ENCODE measurements around the gene VIT.
"Not testable (repeated sequence)": the region's sequence is repeated elsewhere in the genome, so short reads cannot be mapped to it uniquely, and the experiment has no call there.

Gene VIT

DNA sequence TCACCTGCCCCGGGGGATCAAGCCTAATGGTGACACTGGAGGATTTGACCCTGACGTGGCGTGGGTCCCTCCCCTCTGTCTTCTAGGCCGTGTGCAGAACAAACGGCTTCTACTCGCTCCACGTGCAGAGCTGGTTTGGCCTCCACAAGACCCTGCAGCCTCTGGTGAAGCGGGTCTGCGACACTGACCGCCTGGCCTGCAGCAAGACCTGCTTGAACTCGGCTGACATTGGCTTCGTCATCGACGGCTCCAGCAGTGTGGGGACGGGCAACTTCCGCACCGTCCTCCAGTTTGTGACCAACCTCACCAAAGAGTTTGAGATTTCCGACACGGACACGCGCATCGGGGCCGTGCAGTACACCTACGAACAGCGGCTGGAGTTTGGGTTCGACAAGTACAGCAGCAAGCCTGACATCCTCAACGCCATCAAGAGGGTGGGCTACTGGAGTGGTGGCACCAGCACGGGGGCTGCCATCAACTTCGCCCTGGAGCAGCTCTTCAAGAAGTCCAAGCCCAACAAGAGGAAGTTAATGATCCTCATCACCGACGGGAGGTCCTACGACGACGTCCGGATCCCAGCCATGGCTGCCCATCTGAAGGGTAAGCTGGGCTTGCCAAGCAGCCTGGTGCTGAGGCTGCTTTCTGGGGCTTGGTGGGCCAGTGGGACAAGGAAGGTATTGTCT is 112.0 kb downstream of the VIT start:
- no peak for DNase-seq

DNA sequence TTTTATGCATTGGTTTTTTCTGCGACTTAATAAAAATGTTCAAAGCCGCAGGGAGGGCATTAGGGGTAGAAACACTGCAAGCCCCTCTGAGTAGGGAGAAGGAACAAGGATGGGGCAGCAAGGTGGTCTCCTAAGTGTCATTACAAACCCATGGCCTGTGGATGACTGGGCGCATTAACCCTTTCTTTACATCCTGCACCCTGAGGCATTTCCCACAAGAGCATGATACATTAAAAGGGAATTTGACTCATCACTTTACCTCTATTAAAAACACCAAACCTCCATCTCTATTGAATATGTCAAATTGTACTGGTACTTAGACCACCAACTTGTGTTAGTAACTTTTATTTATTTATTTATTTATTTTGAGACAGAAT is 112.5 kb downstream of the VIT start:
- no peak for DNase-seq

DNA sequence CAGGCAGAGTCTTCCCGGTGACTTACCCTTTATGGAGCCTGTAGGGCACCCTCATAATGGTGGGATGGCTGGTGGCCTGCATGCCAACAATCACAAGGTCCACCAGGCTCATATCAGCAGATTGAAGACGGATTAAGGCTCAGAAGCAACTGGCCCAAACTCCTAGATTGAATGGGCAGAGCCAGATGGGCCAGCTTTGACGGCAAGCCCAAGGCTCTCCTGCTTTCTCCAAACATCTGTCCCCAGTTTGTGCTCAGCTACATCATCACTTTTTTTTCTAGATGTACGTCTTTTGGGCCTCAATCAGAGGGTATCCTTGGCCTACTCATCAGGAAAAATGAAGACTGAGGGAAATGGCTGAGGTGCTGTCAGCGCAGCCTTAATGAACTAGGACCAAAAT is 114.6 kb downstream of the VIT start:
- DNase-seq = no peak

DNA sequence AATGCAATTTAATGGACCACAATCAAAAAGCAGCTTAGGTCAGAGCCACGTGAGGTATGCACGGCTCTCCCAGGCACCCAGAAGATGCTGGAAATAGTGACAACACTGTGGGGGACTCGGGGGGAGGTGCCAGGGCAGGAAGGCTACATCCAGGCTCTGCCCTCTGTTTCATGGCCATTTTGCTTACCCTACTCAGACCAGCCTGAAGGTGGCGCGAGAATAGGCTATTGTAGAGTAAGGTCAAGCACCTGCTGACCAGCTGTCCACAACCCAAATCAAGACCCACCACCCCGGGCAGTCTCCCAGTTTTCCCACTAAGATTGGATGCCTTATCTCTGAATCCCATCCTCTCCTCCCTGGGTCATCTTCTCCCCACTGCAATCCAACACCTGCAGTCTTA is 115.7 kb downstream of the VIT start:
- no peak for DNase-seq

DNA sequence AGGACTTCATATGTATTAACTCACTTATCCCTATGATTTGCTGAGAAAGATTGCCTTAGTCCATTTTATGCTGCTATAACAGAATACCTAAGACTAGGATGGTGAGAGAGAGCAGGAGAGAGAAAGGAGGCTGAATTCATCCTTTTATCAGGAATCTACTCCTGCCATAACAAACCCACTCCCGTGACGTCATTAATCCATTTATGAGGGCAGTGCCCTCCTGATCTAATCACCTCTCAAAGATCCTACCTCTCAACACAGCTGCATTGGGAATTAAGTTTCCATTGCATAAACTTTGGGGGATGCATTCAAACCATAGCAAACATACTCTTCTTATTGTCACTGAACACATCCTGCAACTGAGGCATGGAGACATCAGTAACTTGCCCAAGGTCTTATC is 122.0 kb downstream of the VIT start:
- DNase-seq = no peak

DNA sequence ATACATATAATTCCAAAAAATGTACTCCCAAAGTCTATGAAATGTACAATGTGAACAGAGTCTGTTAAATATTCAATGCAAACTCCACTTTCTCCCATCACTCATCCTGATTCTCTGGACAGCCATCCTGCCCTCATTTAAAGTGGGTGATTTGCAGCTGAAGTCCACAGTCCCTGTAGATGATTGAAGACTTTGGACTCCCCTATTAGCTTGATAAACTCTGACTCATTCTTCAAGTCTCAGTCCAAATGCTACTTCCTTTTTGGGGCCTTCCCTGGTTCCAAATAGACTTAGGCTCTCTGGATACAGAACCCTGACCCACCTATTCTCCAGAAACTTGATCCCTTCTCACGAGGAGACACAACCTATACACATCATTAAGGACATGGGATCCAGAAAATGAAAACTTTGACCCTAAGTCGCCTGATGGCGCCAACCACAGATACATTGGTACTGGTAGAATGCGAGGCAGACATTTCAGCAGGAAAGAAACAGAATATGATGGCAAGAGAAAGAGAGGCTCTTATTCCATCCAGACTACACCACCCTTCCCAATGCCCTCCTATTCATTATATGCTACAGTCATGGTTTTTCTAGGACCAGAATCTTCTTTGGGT is 122.7 kb downstream of the VIT start:
- no peak for DNase-seq

DNA sequence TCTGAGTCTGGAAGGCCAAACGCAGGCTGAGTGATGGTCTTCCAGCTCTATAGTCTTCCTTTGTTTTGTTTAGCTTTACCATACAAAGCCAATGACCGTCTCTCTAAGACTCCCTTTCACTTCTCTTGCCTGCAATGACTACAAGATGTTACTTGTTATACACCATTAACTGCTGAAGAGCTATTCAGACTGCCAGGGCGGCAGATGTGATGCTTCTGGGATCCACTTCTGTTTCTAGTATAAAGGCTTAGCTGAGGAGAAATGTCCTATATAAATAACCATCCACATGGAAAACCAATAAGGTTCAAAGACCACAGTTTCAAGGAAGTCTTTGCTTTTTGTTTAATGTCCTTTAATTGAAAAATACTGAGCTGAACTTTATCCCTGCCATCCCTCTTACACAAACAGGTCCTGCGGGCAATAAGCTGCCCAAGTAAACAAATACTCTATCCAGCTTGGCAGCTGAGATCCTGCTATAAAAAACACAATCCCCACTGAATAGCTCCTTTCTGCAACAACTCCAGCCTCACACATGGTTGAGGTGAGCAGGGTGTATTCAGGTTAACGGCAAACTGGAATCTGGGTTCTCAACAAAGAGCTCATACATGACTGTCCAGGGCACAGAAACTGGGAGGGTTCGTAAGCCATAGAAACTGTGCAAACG is 124.6 kb downstream of the VIT start:
- no peak for DNase-seq

DNA sequence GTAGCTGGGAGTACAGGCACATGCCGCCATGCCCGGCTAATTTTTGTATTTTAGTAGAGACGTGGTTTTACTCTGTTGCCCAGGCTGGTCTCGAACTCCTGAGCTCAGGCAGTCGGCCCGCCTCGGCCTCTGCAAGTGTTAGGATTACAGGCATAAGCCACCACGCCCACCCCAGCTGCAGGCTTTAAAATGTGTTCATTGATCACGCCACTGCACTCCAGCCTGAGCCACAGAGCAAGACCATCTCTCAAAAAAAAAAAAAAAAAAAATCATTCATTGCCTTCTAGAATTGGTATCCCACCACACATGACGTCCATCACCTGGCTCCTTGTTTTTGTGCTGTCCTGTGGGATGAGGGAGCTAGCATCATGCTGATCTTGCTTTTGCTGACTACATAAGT is 127.4 kb downstream of the VIT start:
- DNase-seq = no peak

DNA sequence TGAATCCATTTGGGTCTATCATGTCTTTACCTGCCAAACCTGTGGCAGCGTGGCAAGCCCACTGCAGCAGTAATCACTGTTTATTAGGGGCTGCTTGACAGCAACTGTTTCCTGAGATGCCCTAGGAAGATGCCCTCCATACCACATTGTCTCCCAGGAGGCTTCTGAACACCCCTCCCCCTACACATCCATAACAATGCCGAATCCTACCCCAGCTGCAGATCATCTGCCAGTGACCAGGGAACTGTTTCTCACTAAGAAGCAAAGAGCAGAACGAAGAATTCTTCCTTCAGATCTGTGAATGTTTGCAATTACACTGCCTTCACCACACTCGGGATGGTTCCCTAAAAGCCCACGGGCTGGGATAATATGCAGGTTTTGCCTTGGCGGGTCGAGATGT is 127.8 kb downstream of the VIT start:
- no peak for DNase-seq

DNA sequence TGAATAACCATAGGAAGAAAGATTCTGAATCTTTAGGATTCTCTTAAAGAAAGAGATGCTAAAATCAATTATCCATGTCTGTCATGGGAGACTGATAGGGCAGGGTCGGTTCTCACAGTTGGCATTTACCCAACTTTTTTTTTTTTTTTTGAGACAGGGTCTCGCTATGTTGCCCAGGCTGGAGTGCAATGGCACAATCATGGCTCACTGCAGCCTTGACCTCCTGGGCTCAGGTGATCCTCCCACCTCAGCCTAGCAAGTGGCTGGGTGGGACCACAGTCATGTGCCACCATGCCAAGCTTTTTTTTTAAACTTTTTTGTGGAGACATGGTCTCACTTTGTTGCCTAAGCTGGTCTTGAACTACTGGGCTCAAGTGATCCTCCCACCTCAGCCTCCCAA is 128.2 kb downstream of the VIT start:
- DNase-seq = not testable (repeated sequence)

DNA sequence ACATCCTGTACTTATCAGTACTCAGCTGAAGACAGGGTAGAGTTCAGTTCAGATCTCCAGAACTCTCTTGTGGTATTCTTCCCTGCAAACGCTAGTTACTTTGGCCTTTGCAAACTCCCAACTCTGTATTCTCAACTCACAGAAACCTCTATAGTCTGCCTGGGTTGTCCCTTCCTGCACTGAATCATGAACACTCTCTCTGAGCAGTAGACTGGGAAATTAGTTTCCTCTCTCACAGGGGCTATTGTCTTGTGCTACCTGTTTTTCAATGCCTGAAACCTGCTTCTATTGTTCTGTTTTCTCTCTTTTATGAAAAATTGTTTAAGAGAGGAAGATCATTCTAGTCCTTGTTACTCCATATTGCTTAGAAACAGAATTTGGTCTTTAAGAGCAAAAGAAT is 134.7 kb downstream of the VIT start:
- no peak for DNase-seq

DNA sequence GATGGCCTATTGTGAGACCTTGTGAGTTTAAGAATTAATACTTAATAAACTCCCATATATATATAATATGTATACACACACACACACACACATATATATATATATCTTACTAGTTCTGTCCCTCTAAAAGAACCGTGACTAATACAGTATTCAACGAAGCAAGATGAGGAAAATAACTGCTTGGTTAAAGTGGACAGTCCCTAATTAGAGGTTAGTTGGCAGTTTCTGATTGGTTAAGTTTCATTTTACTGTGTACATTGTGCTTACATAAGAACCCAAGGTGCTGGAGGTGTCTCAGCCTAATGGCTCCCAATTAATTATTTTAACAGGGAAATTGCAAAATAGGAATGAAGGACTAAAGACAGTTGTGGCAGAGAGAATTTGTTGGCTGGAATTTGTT is 137.7 kb downstream of the VIT start:
- no peak for DNase-seq

DNA sequence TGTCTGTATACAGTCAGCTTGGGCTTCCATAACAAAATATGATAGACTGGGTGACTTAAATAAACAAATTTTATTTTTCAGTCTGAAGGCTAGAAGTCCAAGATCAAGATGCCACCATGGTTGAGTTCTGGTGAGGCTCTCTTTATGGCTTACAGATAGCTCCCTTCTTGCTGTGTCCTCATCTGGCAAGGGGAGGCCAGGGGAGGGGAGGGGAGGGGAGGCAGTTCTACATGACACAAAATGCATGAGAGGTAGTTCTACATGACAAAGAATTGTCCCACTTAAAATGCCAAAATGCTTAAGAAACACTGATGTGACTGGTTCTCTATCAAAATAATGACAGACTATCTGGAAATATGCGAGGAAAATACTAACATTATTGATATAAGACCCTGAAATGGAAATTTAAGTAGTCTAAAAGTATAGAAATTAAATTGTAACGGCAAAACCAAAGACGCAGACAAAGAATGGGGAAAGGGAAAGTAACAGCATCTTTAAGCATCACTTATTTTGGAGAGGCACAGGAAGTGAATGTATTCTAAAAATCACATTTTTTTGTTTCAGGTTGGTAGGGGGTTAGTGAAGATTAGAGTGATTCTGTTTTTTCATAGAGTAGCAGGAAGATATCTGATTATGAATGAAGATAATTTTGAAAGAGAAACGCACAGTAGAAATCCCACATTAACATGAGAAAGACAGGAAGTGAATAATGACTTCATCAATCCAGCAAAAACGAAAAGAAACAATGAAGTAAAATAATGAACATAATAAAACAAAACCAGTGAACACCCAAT is 138.4 kb downstream of the VIT start:
- DNase-seq = no peak

DNA sequence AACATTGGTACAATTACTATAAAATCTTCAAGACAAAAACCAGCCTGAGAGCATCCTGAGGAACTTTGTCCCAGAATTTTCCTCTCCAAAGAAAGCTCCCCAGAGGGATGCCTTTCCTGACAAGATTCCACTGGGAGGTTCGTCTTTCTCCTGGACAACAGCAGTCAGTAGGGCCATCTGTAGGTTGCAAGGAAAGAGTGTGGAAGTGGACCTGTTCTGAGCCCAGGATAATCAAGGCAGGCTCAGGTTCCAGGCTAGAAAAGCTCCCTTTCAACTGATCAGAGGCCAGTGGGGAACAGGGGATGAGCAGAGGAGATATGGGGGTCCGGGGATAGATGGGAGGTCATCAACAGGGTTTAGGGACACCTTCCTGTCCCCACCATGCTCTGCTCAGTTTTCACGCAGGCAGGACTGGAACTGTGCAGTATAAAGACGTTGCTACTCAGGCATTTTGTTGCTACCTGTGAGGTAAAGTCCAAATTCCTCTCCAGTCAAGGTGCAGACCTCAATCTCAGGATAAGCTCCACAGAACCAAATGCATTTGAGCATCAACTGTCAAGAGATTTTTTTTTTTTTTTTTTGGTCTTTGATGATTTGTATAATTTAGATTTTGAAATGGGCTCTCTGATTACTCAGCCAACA is 143.6 kb downstream of the VIT start:
- no peak for DNase-seq

DNA sequence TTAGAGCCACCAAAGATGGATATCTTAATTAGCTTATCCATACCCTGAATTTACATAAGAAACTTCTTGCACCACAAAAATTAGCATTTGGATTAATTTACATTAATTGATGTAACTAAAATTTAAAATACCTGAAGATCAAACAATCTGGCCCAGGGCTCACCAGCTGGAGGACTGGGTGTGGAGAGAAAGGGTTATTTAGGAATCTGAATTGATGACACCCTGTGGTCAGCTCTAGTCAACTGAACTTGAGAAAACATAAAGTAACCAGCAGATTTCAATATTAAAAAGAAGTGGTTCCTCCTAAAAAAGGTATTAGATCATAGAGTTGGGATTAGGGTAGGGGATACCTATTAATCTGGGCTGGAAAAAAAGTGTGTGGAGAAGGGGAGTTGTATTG is 147.3 kb downstream of the VIT start:
- no peak for DNase-seq

DNA sequence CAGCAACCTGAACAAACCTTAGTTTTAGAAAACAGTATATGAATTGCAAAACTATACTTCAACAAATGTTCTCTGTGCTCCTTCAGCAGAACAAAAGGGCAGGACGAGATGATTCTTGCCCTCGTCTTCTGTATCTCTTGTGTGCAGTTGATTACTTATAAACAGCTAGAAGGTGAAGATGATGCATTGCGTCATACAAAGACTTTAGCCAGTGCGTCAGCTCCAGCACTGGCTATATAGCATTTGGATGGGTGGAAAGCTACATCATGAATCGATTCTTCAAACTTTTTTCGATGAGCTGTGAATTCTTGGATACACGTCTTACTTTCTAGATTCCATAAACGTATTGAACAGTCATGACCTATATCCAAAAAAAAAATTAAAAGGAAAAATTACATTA is 152.8 kb downstream of the VIT start:
- DNase-seq = no peak

DNA sequence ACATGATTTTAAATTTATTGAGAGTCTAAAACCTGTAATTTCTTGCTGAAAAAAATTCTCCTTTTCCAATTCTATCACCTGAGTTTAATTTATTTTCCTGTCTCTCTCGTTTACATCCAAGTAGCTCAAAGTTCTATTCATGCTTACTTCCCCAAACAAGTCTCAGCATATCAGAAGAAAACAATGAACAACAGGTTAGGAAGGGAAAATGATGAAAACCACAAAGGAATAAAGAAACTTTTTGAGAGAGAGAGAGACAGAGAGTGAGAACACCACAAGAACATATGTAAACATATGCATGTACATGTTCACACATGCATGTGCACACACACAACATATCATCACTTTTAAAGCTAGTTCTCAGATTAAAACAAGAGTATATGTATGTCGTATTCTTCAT is 157.7 kb downstream of the VIT start:
- no peak for DNase-seq

DNA sequence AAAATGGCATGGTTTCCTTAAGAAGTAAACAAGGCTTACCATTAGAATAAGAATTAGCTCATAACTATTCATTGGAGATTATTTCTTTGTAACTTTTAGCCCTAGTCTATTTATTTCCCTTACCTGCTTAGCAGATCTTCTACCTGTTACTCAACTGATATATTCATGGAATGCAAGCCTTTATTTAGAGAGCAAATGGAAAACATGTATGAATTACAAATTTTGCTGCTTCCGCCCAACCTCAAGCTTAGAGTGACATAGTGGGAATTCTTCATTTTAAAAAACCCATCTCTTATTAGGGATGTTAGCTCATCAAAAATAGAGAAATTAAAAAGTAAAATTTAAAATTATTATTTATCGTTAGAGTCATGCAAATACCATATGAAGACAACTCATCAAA is 158.9 kb downstream of the VIT start:
- DNase-seq = no peak

DNA sequence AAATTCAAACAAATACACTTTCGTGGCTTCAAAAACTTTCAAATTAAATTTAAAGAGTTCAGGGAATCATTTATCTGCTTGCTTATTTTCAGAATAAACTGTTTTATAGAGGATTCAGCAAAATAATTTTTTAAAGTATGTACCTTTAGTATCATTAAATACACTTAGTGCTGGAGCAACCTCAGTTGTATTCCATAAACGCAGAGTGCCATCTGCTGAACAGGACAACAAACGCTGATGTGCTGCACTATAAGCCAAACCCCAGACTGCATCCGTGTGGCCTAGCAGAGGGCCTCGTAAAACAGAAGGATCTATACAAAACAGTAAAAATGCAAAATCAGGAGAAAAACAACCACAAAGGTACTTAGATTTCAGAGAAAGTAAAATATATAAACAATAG is 161.2 kb downstream of the VIT start:
- no peak for DNase-seq

DNA sequence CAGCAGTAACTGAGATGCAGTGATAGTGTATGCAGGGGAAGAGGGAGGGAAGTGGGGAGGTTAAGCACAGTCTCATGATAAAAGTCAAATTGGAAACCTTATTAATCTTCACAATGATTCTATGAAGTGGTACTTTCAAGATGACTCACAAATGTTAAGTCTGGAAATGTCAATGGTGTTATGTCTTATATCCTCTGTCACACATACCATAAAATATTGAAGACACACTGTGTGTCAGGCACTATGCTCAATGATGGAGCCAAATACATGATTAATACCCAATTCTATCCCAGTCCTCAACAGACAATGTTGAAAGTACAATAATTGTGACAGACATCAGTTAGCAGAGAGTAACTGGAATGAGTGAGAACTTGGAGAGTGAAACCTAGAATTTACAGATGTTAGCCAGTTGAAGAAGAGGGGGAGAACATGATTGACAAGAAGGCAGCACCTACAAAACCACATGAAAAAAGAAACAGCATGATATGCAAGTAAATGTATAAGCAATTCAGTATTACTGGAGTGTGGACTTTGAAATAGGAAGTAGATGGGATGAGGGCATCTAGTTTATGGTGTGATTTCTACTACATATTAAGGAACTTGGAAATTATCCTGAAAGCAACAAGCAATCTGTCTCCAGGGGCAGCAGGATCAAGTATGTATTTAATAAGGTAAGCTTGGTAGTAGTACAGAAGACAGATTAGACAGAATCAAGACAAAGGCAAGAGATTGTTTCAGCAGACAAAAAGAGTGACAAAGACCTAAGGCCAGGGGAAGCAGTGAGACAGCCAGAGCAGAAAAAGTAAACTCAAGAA is 162.3 kb downstream of the VIT start:
- no peak for DNase-seq

DNA sequence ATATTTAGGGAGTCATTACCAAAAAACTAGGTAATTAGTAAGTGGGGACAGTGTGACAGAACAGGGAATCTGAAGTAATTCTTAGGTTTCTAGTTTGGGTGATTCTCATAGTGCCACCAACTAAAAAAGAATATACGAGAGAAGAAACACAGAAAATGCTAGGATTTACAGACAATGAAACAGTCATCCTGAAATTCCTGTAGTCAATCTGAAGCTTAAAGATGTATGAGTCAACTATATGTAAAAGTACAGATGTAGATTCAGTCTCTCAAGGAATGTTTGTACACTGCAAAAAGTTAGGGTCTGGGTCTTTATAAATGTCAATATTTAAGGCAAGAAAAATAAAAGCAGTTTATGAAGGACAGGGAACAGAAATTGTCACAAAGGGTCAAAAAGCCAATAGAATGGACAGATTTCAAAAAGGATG is 162.9 kb downstream of the VIT start:
- DNase-seq = no peak

DNA sequence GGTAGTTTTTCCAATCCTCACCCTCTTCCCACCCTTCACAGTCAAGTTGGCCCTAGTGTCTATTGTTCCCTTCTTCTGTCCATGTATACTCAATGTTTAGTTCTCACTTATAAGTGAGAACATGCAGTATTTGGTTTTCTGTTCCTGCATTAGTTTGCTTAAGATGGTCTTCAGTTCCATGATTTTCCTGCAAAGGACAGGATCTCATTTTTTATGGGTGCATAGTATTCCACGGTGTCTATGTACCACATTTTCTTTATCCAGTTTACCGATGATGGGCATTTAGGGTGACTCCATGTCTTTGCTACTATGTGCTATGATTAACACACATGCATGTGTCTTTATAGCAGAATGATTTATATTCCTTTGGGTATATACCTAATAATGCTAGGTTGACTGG is 165.4 kb downstream of the VIT start:
- DNase-seq = no peak

Measured in retina (tissue), 1 donor.